Uterus (tissue), 4 donors: ENCODE data around the gene BAHD1. TPM values are rescaled to one million over a fixed set of nuclear protein-coding genes. Genes with fewer than 3 reads are reported as not detected.

ENCODE experiments used
- DNase-seq, 2 donors: peaks; one replicate each; pipeline ENCODE4 v3.0.0-alpha.2; 2019 to 2020
- H3K27ac ChIP-seq, 2 donors: fragments of 200-600 bp; sonication (generic); 1 replicate in 1 of 2; 2 replicates in 1 of 2; pipeline ENCODE4 v1.5.1; 2016 to 2018
- H3K27me3 ChIP-seq, 2 donors: fragments of 200-600 bp; sonication (generic); one replicate each; pipeline ENCODE4 v1.5.1; 2018 to 2019; ENCODE audit warnings: control low read depth in 1 of 2
- H3K36me3 ChIP-seq, 2 donors: fragments of 200-600 bp; sonication (generic); one replicate each; pipeline ENCODE4 v1.5.1; 2019; ENCODE audit warnings: control low read depth in 1 of 2
- H3K4me1 ChIP-seq, 2 donors: fragments of 200-600 bp; sonication (generic); one replicate each; pipeline ENCODE4 v1.5.1; 2018 to 2019; ENCODE audit warnings: control low read depth in 1 of 2
- H3K4me3 ChIP-seq, 2 donors: fragments of 200-600 bp; sonication (generic); 1 replicate in 1 of 2; 2 replicates in 1 of 2; pipeline ENCODE4 v1.5.1; 2018 to 2019; ENCODE audit warnings: mild to moderate bottlenecking in 1 of 2
- H3K9me3 ChIP-seq, 2 donors: fragments of 200-600 bp; sonication (generic); one replicate each; pipeline ENCODE4 v1.5.1; 2019; ENCODE audit warnings: control low read depth in 1 of 2
- POLR2A ChIP-seq, 2 donors: fragments of 450-650 bp; IDR thresholded peaks; one replicate each; pipeline ENCODE4 v1.6.1; 2016; ENCODE audit warnings: antibody characterized with exemption in 2 of 2, mild to moderate bottlenecking in 1 of 2, moderate library complexity in 1 of 2
- intact Hi-C: fragments of 100-400 bp; cut with DNase I; formaldehyde crosslinking; loops from one replicate; pipeline ENCODE4 v1.15.1; 2023; ENCODE audit warnings: low total_unique reads
- total RNA-seq, 4 donors: library from RNA; depleted of rRNA in 3 of 4; stranded (reverse); fragments of >200 nt in 3 of 4; gene quantifications; one replicate each; pipeline versions ENCODE4 v1.1.0 to v1.2.4, GENCODE V29; 2014 to 2023
- TF ChIP-seq, protein P1 (sequence below), 4 experiments: fragments of 200-600 bp in 2 of 4; fragments of 450-650 bp in 2 of 4; sonication (generic) in 2 of 4; IDR thresholded peaks; one replicate each; pipeline ENCODE4 v1.5.1; 2016 to 2019; ENCODE audit warnings: antibody characterized with exemption in 4 of 4, mild to moderate bottlenecking in 2 of 4, moderate library complexity in 1 of 4
- donor health status: DM: yes; HTN: yes; CAD: no.

The BAHD1 gene
- total RNA-seq, 4 donors from 2014 or later: 5.0 to 35.5 (median 10.5) TPM

DNA sequence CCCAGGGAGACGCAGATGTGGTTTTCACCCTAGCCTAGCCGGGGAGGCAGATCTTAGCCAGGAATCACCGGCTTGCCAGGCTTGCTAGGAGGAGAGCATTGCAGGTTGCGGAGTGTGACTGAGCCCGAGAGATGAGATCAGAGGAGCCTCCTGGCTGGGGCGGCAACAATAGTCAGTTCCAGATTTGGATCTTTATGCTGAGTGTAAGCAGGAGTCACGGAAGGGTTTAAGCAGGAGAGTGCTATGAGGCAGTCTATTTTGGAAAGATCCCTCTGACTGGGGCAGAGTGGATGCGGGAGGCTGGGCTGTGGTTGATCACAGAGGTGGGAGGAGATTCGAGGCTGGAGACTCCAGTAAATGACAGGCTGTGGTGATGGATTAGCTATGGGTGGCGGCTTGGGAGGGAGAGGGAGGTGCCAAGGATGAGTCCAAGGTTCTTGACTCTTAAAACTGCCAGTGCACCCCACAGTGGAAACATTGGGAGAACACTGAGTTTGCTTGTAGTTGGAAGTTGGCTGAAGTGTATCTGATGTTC, 10.4 kb upstream of the BAHD1 start:
- Histone ChIP-seq H3K4me1 (no peaks in the 10 kb centered on the region), H3K4me3 (no peak overlapping the region), H3K9me3 (no peaks in the 10 kb centered on the region), H3K27ac (no peak overlapping the region), H3K36me3 (no peaks in the 10 kb centered on the region), H3K27me3 (no peaks in the 10 kb centered on the region)
- intact Hi-C loops: no loop called here
- TF ChIP-seq, protein P1, sequence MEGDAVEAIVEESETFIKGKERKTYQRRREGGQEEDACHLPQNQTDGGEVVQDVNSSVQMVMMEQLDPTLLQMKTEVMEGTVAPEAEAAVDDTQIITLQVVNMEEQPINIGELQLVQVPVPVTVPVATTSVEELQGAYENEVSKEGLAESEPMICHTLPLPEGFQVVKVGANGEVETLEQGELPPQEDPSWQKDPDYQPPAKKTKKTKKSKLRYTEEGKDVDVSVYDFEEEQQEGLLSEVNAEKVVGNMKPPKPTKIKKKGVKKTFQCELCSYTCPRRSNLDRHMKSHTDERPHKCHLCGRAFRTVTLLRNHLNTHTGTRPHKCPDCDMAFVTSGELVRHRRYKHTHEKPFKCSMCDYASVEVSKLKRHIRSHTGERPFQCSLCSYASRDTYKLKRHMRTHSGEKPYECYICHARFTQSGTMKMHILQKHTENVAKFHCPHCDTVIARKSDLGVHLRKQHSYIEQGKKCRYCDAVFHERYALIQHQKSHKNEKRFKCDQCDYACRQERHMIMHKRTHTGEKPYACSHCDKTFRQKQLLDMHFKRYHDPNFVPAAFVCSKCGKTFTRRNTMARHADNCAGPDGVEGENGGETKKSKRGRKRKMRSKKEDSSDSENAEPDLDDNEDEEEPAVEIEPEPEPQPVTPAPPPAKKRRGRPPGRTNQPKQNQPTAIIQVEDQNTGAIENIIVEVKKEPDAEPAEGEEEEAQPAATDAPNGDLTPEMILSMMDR (IDR thresholded peaks at IDR 0.05): no peak
- TF ChIP-seq POLR2A (IDR thresholded peaks at IDR 0.05): no peak
- no peak for DNase-seq

DNA sequence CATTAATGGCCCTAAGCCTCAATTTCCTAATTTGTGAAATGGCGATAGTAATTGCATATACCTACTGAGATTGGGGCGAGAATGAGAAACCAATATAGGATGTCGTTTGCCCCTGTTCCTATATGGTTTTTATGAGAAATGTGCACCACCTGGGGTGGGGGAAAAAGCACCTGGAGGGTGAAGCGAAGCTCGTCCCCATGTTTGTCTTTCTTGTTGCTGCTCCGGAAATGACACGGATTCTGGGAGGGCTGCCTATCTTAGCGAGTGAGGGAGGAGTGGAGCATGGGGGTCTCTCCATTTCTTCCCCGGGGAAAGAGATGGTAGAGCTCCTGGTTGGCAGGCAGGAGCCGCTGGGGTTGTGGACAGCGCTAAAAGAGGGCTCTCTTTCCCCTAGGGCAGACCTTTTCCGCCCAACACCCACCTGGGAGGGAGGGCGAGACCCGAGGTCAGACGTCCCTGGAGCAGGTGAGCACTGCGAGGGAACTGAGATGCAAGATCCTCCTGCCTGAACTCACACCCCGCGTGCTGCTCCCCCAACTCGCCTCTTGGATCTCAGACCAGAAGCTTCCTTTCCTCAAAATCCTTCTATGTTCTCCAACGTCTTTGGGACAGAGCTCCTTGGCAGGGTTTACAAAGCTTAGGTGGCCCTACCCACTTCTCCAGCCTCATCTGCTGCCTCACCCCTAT, 5.6 kb upstream of the BAHD1 start:
- Histone ChIP-seq H3K9me3 (no peaks in the 10 kb centered on the region), H3K4me1 (peaks cover 0 to 11% of the 10 kb centered on the region in 2 donors), H3K4me3 (no peak overlapping the region), H3K27ac (no peak overlapping the region), H3K27me3 (no peaks in the 10 kb centered on the region), H3K36me3 (no peaks in the 10 kb centered on the region)
- intact Hi-C loops: no loop called here
- TF ChIP-seq POLR2A (IDR thresholded peaks at IDR 0.05): no peak
- TF ChIP-seq, protein P1 (IDR thresholded peaks at IDR 0.05): no peak
- DNase-seq: no peak

DNA sequence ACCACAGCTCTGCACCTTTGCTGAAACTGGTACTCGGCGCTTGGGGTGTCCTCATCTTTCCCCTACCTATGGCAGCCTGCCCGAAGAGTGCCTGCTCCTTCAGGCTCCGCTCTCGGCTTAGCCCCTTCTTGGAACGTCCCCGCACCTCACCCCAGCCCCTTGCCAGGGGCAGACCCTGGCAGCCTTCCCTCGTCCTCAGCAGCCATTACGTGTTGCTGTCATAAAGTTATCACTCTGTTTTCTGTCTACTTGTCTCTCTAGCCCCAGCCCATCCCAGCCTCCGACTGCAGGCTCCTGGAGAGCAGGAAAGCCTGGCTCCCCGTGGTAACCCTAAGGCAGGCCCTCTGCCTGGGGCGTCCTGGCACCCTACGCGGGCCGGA, 5.1 kb upstream of the BAHD1 start:
- Histone ChIP-seq H3K4me3 (peak overlapping the region in 1 of 2 donors; percentile 37), H3K4me1 (peaks cover 0 to 11% of the 10 kb centered on the region in 2 donors), H3K27ac (peak overlapping the region in 1 of 2 donors; percentile 12), H3K27me3 (no peaks in the 10 kb centered on the region), H3K9me3 (no peaks in the 10 kb centered on the region), H3K36me3 (no peaks in the 10 kb centered on the region)
- TF ChIP-seq, protein P1 (IDR thresholded peaks at IDR 0.05): no peak
- no peak for TF ChIP-seq POLR2A (IDR thresholded peaks at IDR 0.05)
- intact Hi-C loops: no loop called here
- peak in 1 of 2 donors; percentile 25 for DNase-seq

DNA sequence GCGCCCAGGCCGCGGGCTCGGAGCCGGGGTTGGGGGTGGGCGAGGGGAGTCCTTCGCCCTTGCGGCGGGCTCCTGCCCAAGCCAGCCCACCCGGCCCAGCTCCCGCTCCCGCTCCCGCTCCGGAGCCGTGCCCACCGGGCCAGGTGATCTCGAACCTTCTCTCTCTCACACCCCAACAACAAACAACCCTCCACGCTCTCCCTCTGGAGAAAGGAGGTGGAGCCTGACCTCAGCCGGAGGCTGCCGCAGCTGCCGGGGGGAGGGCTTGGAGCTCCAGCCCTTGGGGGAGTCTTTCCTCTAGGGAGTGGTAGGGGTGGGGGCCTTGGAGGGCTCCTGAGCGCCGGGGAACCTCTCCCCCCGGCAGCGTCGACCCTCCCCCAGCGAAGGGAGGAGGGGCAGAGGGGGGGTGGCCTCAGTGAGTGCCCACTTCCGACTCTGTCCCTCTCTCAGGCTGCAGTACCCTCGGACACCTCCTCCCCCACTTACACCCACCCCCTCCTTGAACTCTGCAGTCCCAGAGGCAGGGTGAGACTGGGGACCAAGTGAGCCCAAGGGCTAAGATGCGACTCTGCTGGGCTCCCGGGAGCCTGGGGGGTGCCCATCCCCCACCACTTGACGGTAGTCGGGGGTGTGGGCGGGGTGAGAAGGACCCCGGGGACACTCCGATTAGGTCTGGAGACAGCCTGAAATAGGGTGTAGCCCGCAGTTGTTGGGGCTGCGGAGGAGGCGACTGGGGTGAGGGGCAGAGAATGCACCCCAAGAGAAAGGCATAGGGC, 4.4 kb upstream of the BAHD1 start:
- peak overlapping the region in 1 of 2 donors; percentile 12 for H3K27ac ChIP-seq
- TF ChIP-seq, protein P1 (IDR thresholded peaks at IDR 0.05): no peak
- TF ChIP-seq POLR2A (IDR thresholded peaks at IDR 0.05): no peak
- intact Hi-C loops: no loop called here
- peak overlapping the region; percentile 30 to 37 for H3K4me3 ChIP-seq
- no peaks in the 10 kb centered on the region for H3K36me3 ChIP-seq
- no peaks in the 10 kb centered on the region for H3K27me3 ChIP-seq
- DNase-seq: peak; percentile 35 to 36
- H3K4me1 ChIP-seq: peaks cover 0 to 11% of the 10 kb centered on the region in 2 donors
- H3K9me3 ChIP-seq: no peaks in the 10 kb centered on the region
